ENCODE data around the gene SLC44A4.

DNA sequence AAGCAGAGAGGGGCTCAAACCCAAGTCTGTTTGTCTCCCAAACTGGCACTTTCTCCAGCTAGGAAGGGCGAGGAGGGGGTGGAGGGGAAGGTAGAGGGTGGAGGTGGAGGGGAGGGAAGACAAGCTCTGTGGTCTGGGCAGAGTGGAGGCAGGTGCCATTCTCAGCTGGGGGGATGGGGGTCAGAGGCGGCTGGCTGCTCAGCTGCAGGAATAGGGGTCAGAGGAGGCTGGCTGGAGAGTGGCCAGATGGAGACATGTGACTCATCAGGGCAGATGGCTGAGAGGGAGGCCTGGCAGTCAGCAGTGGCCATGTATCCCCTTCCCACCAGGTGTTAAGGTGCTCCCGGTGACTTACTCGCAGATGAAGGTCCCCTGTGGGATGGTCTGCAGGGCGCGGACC, 3.5 kb upstream of the SLC44A4 start:
- TF ChIP-seq POLR2A (IDR thresholded peaks at IDR 0.05; ENCODE audit: low read length) (no peak), GATA1 (IDR thresholded peaks at IDR 0.05; ENCODE audit: low read depth, low read length) (no peak)
